Loucy (cell line): ENCODE measurements around the gene HEXB.

Experiments used
- H2AFZ ChIP-seq: fragments of 200-600 bp; sonication (generic); 2 replicates; pipeline ENCODE4 v1.6.0; 2016; ENCODE audit warnings: antibody characterized with exemption, mild to moderate bottlenecking, low read length, moderate library complexity
- H3F3A ChIP-seq: fragments of 200-600 bp; 2 replicates; pipeline ENCODE4 v1.6.0; 2016; ENCODE audit warnings: antibody characterized with exemption, low read depth, mild to moderate bottlenecking
- H3K27me3 ChIP-seq: fragments of 200-600 bp; sonication (generic); 2 replicates; pipeline ENCODE4 v1.6.1; 2014; ENCODE audit warnings: low read length, mild to moderate bottlenecking; ENCODE audit not compliant: insufficient read depth, poor library complexity, severe bottlenecking
- H3K36me3 ChIP-seq: fragments of 200-600 bp; sonication (generic); 2 replicates; pipeline ENCODE4 v1.6.1; 2016; ENCODE audit warnings: low read length; ENCODE audit not compliant: insufficient read depth
- H3K4me1 ChIP-seq: fragments of 200-600 bp; sonication (generic); 2 replicates; pipeline ENCODE4 v1.5.1; 2014; ENCODE audit warnings: low read length, mild to moderate bottlenecking; ENCODE audit not compliant: insufficient read depth, poor library complexity, severe bottlenecking
- H3K4me2 ChIP-seq: fragments of 200-600 bp; sonication (generic); 2 replicates; pipeline ENCODE4 v1.6.0; 2014; ENCODE audit warnings: antibody characterized with exemption, low read length, low read depth, mild to moderate bottlenecking; ENCODE audit not compliant: poor library complexity, severe bottlenecking
- H3K4me3 ChIP-seq: fragments of 200-600 bp; sonication (generic); 2 replicates; pipeline ENCODE4 v1.5.1; 2014; ENCODE audit warnings: low read length, mild to moderate bottlenecking, mixed read lengths; ENCODE audit not compliant: poor library complexity, severe bottlenecking
- H3K79me2 ChIP-seq: fragments of 200-600 bp; sonication (generic); 2 replicates; pipeline ENCODE4 v1.6.1; 2014; ENCODE audit warnings: low read length; ENCODE audit not compliant: insufficient read depth
- H3K9ac ChIP-seq: fragments of 200-600 bp; sonication (generic); 2 replicates; pipeline ENCODE4 v1.6.0; 2014; ENCODE audit warnings: mild to moderate bottlenecking, low read depth, low read length, moderate library complexity; ENCODE audit not compliant: poor library complexity, severe bottlenecking
- H3K9me2 ChIP-seq: fragments of 200-600 bp; sonication (generic); replicated peaks from 2 replicates; pipeline ENCODE4 v1.6.1; 2016; ENCODE audit warnings: low read depth, low read length, mixed read lengths
- H3K9me3 ChIP-seq: fragments of 200-600 bp; sonication (generic); 2 replicates; pipeline ENCODE4 v1.6.1; 2014; ENCODE audit warnings: mild to moderate bottlenecking, antibody characterized with exemption, low read length, low read depth; ENCODE audit not compliant: insufficient read depth
- H4K20me1 ChIP-seq: fragments of 200-600 bp; sonication (generic); 2 replicates; pipeline ENCODE4 v1.6.0; 2014; ENCODE audit warnings: antibody characterized with exemption, low read length, mild to moderate bottlenecking; ENCODE audit not compliant: insufficient read depth, poor library complexity, severe bottlenecking
- EZH2phosphoT487 ChIP-seq: fragments of 200-600 bp; IDR thresholded peaks from 2 replicates; pipeline ENCODE4 v1.6.1; 2018; ENCODE audit warnings: antibody characterized with exemption, mild to moderate bottlenecking, moderate library complexity, borderline replicate concordance
- TF ChIP-seq, protein P1 (sequence below): fragments of 200-600 bp; sonication (generic); conservative IDR thresholded peaks from 2 replicates; pipeline ENCODE4 v1.5.1; 2014; ENCODE audit warnings: mild to moderate bottlenecking, antibody characterized with exemption, low read length

Gene HEXB

DNA sequence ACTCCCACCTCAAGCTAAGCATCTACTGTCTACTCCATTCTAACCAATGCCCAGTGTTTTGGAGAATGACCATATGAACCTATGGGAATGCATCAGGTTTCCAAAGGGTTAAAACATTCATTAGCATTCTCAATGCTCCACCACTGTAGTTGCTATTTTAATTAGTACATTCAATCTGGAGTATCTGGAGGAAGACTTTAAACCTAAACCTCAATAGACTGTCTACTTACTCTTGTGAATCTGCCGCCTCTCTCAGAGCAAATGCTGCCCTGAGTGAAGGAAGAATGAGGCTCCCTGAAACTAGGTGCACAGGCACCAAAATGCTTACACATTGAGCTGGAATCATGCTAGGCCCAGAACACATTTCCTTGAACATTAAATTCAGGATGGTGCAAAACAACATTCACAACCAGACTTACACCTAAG lies 46.5 kb upstream of the HEXB start:
- Histone ChIP-seq H3K9me3 (no peaks in the 10 kb centered on the region), H3K79me2 (peaks cover 65% of the 10 kb centered on the region), H3K36me3 (peaks cover 22% of the 10 kb centered on the region; the same call in 1 of the 2 replicates), H3K9me2 (no peaks in the 10 kb centered on the region), H3K4me2 (peak overlapping the region; percentile 89), H3F3A (no peaks in the 10 kb centered on the region), H3K4me3 (peak overlapping the region; percentile 86), H4K20me1 (peaks cover 18% of the 10 kb centered on the region), H3K4me1 (peaks cover 34% of the 10 kb centered on the region), H3K27me3 (no peaks in the 10 kb centered on the region), H2AFZ (no peak overlapping the region), H3K9ac (peak overlapping the region; percentile 95)
- TF ChIP-seq EZH2phosphoT487: no peak
- TF ChIP-seq, protein P1, sequence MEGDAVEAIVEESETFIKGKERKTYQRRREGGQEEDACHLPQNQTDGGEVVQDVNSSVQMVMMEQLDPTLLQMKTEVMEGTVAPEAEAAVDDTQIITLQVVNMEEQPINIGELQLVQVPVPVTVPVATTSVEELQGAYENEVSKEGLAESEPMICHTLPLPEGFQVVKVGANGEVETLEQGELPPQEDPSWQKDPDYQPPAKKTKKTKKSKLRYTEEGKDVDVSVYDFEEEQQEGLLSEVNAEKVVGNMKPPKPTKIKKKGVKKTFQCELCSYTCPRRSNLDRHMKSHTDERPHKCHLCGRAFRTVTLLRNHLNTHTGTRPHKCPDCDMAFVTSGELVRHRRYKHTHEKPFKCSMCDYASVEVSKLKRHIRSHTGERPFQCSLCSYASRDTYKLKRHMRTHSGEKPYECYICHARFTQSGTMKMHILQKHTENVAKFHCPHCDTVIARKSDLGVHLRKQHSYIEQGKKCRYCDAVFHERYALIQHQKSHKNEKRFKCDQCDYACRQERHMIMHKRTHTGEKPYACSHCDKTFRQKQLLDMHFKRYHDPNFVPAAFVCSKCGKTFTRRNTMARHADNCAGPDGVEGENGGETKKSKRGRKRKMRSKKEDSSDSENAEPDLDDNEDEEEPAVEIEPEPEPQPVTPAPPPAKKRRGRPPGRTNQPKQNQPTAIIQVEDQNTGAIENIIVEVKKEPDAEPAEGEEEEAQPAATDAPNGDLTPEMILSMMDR: no peak

DNA sequence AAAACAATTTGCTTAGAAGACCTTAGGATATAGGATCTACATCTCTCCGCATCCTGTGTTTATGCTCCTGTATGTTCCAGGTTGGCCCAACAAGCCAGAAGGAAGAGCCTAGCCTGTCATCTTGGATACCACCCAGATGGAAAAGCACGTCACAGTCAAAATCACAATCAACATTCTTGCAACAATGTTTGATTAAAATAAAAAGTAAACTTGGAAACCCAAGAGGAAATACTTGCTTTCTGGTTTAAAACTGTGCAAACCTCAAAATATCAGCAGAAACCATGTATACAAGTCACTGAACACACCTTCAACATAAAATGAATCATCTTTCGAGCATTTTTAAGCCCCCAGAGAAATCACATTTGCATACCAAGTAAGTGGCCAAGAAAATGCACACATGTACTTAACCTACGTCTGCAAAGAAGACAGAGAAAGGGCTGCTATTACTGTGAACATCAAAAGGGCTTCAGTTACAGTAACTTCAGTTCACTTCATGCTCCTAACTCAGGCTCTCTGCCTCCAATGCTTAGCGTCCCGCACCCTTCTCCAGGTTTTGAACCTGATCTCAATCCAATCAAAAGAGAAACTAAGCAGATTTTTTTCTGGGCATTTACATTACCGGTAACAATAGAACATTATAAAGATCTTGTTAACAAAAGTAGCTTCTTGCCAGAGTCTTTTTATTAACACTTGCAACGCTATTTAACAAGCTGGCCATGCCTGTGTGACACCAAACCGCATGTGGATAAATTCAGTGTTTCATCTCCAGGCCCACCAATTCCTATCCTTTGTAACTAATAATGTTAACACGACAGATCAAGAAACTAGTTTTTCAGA lies 45.8 kb upstream of the HEXB start:
- H3K9ac ChIP-seq: peak overlapping the region; percentile 95
- H3K79me2 ChIP-seq: peaks cover 60% of the 10 kb centered on the region
- peaks cover 34% of the 10 kb centered on the region for H3K4me1 ChIP-seq

DNA sequence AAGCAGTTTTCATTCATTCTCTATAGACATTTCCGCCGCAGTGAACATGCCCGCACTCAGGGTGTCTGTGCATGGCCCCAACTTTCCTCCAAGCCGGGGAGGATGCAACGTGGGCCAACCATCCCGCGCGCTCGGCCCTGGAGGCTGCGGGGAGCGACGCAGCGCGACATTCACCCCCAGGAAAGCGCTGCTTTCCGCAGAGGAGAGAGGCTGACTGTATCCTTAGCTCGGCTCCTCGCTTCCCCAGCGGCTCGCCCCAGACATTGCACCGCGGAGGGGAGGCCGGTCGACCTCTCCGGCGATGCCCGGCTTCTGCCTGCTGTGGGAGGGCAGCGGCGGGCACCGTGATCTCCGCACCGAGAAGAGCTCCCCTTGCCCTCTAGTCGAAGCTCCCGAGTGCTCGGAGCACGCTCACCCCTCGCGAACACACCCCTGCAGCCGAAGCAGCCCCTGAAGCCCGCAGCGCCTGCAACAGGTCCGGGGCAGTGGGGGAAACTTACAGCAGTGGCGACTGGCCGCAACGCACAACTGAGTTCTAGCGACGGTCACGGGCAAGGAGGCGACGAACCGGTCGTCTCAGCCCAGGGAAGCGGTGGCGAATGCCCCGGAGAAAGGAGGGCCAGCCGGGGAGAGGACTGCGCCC lies 45.1 kb upstream of the HEXB start:
- Histone ChIP-seq H3K79me2 (peaks cover 54% of the 10 kb centered on the region), H3K4me2 (peak overlapping the region; percentile 89), H3K9me3 (no peaks in the 10 kb centered on the region), H4K20me1 (peaks cover 18% of the 10 kb centered on the region), H3K9me2 (no peaks in the 10 kb centered on the region), H3K9ac (peak overlapping the region; percentile 95), H3K4me1 (peaks cover 30% of the 10 kb centered on the region), H2AFZ (peak overlapping the region; percentile 77), H3K36me3 (peaks cover 13% of the 10 kb centered on the region; the same call in 1 of the 2 replicates), H3K27me3 (no peaks in the 10 kb centered on the region), H3K4me3 (peak overlapping the region; percentile 86), H3F3A (no peaks in the 10 kb centered on the region)
- TF ChIP-seq, protein P1: 0 out of 2 replicates have a peak, but pooled peaks have one; percentile 27
- no peak for TF ChIP-seq EZH2phosphoT487

More for the DNA sequence above, 45.8 kb upstream of the HEXB start:
- H4K20me1 ChIP-seq: peaks cover 18% of the 10 kb centered on the region
- H3K4me2 ChIP-seq: peak overlapping the region; percentile 89
- peak overlapping the region; percentile 86 for H3K4me3 ChIP-seq
- peaks cover 19% of the 10 kb centered on the region; the same call in 1 of the 2 replicates for H3K36me3 ChIP-seq
- H3K9me2 ChIP-seq: no peaks in the 10 kb centered on the region
- H3K27me3 ChIP-seq: no peaks in the 10 kb centered on the region
- no peaks in the 10 kb centered on the region for H3F3A ChIP-seq
- no peaks in the 10 kb centered on the region for H3K9me3 ChIP-seq
- H2AFZ ChIP-seq: 0 out of 2 replicates have a peak overlapping the region, but pooled peaks have one; percentile 77
- no peak for TF ChIP-seq EZH2phosphoT487
- TF ChIP-seq, protein P1: no peak
